HL-60 (cell line): Measurements from ENCODE around the gene SCN1B.

Experiments
- DNase-seq, 2 experiments: peaks; one replicate each; pipeline ENCODE4 v3.0.0-alpha.2; 2010 to 2020; ENCODE audit warnings: low read depth in 1 of 2, low spot score in 1 of 2
- H3K27ac ChIP-seq: fragments of 250-450 bp; sonication (Bioruptor Pico); replicated peaks from 2 replicates; pipeline ENCODE4 v1.5.1; 2020; ENCODE audit warnings: mild to moderate bottlenecking, moderate library complexity
- H3K27me3 ChIP-seq: fragments of 250-450 bp; sonication (Bioruptor Pico); 2 replicates; pipeline ENCODE4 v1.5.1; 2021; ENCODE audit warnings: mild to moderate bottlenecking, moderate library complexity; ENCODE audit not compliant: insufficient read depth, poor library complexity, severe bottlenecking
- H3K4me3 ChIP-seq: replicated peaks from 2 replicates; pipeline ENCODE4 v1.5.1; 2011; ENCODE audit warnings: mild to moderate bottlenecking, control low read depth, low read length; ENCODE audit not compliant: insufficient read depth
- CTCF ChIP-seq: IDR thresholded peaks from one replicate; pipeline ENCODE4 v1.5.1; 2011; ENCODE audit warnings: low read length, control low read depth, inconsistent platforms; ENCODE audit not compliant: insufficient read depth
- GABPA ChIP-seq: IDR thresholded peaks from 2 replicates; pipeline ENCODE4 v1.6.1; 2012; ENCODE audit warnings: low read depth
- POLR2AphosphoS5 ChIP-seq: IDR thresholded peaks from 2 replicates; pipeline ENCODE4 v1.6.1; 2012; ENCODE audit warnings: low read depth
- SPI1 ChIP-seq: IDR thresholded peaks from 2 replicates; pipeline ENCODE4 v1.6.1; 2012; ENCODE audit warnings: low read depth, mild to moderate bottlenecking, borderline replicate concordance
- TF ChIP-seq, protein P1 (sequence below): IDR thresholded peaks from 2 replicates; pipeline ENCODE4 v1.6.1; 2012; ENCODE audit warnings: low read depth; ENCODE audit not compliant: insufficient replicate concordance

Gene SCN1B

DNA sequence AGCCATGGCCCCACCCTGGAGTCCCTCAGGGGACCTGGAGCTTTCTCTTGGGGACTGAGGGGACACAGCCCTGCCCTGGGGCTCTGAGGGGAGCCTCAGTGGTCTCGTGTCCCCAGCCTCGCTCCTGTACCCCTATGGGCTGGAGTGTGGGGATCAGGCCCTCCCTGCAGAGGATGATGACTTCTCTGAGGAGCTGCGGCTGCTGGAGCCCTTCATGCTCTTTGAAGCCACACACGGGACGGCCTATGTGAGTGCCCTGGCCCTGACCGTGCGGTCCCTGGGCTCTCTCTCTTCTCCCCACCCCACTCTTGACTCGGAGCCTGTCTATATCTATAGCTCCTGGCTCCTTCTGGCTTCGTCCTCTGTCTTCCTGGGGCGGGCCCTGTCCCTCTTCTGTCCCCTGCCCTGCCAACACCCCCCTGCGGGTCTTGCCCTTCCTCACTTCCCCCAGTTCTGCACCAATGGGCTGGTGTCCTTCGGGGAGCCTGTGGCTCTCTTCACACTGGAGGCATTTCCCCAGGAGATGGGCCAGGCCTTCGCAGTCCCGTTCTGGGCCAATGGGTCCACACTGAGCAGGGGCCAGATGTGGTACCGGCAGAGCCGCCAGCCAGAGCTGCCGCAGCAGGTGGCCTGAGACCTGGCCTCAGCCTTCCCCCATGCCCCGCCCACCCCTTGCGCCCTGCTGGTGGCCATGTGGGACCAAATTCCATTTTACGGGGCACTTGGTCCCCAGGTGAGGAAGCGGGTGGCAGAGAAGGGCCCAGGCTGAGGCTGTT is 44.3 kb downstream of the SCN1B start:
- no peaks in the 10 kb centered on the region for H3K27me3 ChIP-seq
- TF ChIP-seq SPI1, result no peak
- TF ChIP-seq GABPA, result no peak
- no peak for TF ChIP-seq CTCF
- TF ChIP-seq POLR2AphosphoS5, result no peak
- TF ChIP-seq, protein P1, sequence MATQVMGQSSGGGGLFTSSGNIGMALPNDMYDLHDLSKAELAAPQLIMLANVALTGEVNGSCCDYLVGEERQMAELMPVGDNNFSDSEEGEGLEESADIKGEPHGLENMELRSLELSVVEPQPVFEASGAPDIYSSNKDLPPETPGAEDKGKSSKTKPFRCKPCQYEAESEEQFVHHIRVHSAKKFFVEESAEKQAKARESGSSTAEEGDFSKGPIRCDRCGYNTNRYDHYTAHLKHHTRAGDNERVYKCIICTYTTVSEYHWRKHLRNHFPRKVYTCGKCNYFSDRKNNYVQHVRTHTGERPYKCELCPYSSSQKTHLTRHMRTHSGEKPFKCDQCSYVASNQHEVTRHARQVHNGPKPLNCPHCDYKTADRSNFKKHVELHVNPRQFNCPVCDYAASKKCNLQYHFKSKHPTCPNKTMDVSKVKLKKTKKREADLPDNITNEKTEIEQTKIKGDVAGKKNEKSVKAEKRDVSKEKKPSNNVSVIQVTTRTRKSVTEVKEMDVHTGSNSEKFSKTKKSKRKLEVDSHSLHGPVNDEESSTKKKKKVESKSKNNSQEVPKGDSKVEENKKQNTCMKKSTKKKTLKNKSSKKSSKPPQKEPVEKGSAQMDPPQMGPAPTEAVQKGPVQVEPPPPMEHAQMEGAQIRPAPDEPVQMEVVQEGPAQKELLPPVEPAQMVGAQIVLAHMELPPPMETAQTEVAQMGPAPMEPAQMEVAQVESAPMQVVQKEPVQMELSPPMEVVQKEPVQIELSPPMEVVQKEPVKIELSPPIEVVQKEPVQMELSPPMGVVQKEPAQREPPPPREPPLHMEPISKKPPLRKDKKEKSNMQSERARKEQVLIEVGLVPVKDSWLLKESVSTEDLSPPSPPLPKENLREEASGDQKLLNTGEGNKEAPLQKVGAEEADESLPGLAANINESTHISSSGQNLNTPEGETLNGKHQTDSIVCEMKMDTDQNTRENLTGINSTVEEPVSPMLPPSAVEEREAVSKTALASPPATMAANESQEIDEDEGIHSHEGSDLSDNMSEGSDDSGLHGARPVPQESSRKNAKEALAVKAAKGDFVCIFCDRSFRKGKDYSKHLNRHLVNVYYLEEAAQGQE, result no peak
- H3K27ac ChIP-seq, result no peak overlapping the region
- H3K4me3 ChIP-seq, result no peak overlapping the region
- no peak for DNase-seq

DNA sequence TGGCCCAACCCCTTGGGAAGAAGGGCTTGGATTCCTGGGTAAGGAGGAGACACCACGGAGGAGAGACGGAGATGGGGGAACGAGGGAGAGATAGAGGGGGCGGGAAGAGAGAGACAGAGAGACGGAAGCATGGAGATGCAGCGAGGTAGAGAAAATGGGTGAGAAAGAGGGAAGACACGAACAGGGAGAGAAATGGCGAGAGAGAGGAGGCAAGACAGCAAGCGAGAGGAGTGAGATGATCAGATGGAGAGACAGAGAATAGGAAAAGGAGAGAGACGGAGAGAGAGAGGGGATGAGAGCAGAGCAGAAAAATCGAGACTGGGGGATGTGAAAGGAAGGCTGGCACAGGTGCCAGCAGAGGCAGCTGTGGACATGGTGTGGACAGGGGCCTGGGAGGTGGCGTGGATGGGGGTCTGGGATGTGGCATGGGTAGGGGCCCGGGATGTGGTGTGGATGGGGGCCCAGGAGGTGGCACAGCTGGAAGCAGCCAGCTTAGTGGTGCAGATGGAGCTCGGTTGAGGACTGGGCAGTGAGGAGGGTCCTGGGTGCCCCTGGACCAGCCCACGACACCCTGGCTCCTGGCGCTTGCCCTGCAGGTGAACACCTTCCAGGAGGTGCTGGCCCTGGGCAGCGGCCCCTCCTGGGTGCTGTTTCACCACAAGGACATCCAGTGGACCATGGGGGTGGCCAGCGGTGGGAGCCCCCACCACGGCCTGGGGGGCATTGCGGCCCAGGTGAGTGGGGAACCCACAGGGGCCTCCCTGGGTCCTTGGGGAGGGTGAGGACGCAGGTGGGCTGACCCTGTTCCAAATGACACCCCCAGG is 45.1 kb downstream of the SCN1B start:
- no peak for DNase-seq
- no peak overlapping the region for H3K27ac ChIP-seq
- no peaks in the 10 kb centered on the region for H3K27me3 ChIP-seq
- TF ChIP-seq GABPA (no peak), POLR2AphosphoS5 (no peak), CTCF (no peak), SPI1 (no peak)
- TF ChIP-seq, protein P1, result no peak
- H3K4me3 ChIP-seq, result no peak overlapping the region

DNA sequence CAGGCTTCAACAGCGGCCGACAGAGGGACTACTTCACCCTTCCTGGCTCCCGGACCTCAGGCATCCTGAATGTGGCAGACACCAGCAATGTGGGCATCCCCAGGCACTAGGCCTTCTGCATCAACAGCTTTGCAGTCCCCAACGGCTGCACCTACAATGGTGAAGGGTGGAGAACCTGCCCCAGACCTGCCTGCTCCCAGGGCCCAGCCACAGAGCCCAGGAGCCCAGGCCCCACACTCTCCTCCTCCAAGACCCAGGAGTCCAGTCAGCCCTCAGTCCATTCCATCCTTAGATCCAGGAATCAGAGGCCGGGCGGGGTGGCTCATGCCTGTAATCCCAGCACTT is 45.7 kb downstream of the SCN1B start:
- Histone ChIP-seq H3K27me3 (no peaks in the 10 kb centered on the region), H3K27ac (no peak overlapping the region), H3K4me3 (no peak overlapping the region)
- DNase-seq, result no peak
- TF ChIP-seq, protein P1, result no peak
- TF ChIP-seq GABPA, result no peak
- TF ChIP-seq SPI1, result no peak
- no peak for TF ChIP-seq POLR2AphosphoS5
- TF ChIP-seq CTCF, result no peak
